ENCODE data around the gene CLCN6. TPM values are rescaled to one million over a fixed set of nuclear protein-coding genes. Genes with fewer than 3 reads are reported as not detected.

Gene CLCN6
- total RNA-seq, 1 experiment from 2014 or later: 13.7 TPM

DNA sequence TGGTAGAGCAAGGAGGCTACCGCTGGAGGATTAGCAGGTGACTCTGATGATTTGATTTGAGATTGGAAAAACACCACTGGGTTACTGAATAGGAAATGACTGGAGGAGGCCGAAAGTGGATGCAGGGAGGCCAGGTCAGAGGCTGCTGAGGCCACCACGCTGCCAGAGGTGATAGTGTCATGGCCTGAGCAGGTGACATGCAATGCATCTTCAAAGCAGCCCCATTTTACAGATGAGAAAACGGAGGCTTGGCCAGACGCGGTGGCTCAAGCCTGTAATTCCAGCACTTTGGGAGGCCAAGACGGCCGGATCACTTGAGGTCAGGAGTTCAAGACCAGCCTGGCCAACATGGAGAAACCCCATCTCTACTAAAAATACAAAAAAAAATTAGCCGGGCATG lies 31.2 kb upstream of the CLCN6 start:
- H2AFZ ChIP-seq (ENCODE audit: low read depth, low read length, poor library complexity, severe bottlenecking): no peak overlapping the region
- no peaks in the 10 kb centered on the region for H3K27me3 ChIP-seq (ENCODE audit: insufficient read depth, low read length)
- H3K36me3 ChIP-seq (ENCODE audit: control insufficient read depth in 1 of 2, insufficient read depth in 2 of 2, low read length in 2 of 2): no peaks in the 10 kb centered on the region
- no peaks in the 10 kb centered on the region for H3K9me2 ChIP-seq (ENCODE audit: insufficient read depth)
- ChIA-PET POLR2A (no interaction called here), CTCF (no interaction called here), RAD21 (ENCODE audit: low non-redundant PET in 1 of 2, low total read pairs in 2 of 2, uncharacterized antibody in 2 of 2, unreplicated experiment in 2 of 2) (no interaction called here)
- no peaks in the 10 kb centered on the region for H3K9me3 ChIP-seq (ENCODE audit: control insufficient read depth in 1 of 2, insufficient read depth in 1 of 2, low read depth in 1 of 2, low read length in 2 of 2)
- TF ChIP-seq, protein P1, sequence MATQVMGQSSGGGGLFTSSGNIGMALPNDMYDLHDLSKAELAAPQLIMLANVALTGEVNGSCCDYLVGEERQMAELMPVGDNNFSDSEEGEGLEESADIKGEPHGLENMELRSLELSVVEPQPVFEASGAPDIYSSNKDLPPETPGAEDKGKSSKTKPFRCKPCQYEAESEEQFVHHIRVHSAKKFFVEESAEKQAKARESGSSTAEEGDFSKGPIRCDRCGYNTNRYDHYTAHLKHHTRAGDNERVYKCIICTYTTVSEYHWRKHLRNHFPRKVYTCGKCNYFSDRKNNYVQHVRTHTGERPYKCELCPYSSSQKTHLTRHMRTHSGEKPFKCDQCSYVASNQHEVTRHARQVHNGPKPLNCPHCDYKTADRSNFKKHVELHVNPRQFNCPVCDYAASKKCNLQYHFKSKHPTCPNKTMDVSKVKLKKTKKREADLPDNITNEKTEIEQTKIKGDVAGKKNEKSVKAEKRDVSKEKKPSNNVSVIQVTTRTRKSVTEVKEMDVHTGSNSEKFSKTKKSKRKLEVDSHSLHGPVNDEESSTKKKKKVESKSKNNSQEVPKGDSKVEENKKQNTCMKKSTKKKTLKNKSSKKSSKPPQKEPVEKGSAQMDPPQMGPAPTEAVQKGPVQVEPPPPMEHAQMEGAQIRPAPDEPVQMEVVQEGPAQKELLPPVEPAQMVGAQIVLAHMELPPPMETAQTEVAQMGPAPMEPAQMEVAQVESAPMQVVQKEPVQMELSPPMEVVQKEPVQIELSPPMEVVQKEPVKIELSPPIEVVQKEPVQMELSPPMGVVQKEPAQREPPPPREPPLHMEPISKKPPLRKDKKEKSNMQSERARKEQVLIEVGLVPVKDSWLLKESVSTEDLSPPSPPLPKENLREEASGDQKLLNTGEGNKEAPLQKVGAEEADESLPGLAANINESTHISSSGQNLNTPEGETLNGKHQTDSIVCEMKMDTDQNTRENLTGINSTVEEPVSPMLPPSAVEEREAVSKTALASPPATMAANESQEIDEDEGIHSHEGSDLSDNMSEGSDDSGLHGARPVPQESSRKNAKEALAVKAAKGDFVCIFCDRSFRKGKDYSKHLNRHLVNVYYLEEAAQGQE (IDR thresholded peaks at IDR 0.05; ENCODE audit: low read depth): no peak
- TF ChIP-seq, protein P2, sequence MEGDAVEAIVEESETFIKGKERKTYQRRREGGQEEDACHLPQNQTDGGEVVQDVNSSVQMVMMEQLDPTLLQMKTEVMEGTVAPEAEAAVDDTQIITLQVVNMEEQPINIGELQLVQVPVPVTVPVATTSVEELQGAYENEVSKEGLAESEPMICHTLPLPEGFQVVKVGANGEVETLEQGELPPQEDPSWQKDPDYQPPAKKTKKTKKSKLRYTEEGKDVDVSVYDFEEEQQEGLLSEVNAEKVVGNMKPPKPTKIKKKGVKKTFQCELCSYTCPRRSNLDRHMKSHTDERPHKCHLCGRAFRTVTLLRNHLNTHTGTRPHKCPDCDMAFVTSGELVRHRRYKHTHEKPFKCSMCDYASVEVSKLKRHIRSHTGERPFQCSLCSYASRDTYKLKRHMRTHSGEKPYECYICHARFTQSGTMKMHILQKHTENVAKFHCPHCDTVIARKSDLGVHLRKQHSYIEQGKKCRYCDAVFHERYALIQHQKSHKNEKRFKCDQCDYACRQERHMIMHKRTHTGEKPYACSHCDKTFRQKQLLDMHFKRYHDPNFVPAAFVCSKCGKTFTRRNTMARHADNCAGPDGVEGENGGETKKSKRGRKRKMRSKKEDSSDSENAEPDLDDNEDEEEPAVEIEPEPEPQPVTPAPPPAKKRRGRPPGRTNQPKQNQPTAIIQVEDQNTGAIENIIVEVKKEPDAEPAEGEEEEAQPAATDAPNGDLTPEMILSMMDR (IDR thresholded peaks at IDR 0.05 in 2 of 3, conservative IDR thresholded peaks at IDR 0.05 in 1 of 3; ENCODE audit: borderline replicate concordance in 1 of 3, insufficient read depth in 1 of 3, low read depth in 2 of 3, low read length in 2 of 3): no peak
- TF ChIP-seq, protein P3, sequence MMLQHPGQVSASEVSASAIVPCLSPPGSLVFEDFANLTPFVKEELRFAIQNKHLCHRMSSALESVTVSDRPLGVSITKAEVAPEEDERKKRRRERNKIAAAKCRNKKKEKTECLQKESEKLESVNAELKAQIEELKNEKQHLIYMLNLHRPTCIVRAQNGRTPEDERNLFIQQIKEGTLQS (IDR thresholded peaks at IDR 0.05): no peak
- TF ChIP-seq ELF1 (IDR thresholded peaks at IDR 0.05; ENCODE audit: borderline replicate concordance, low read depth) (no peak), YY1 (IDR thresholded peaks at IDR 0.05; ENCODE audit: extremely low read depth, insufficient replicate concordance, low read depth, low read length) (no peak), CEBPB (IDR thresholded peaks at IDR 0.05; ENCODE audit: low read depth) (no peak), POLR2A (IDR thresholded peaks at IDR 0.05; ENCODE audit: borderline replicate concordance, extremely low read depth, insufficient read depth, insufficient read length) (no peak), RAD21 (IDR thresholded peaks at IDR 0.05; ENCODE audit: low read depth) (no peak), POLR2AphosphoS5 (IDR thresholded peaks at IDR 0.05; ENCODE audit: low read depth, low read length) (no peak), JUND (IDR thresholded peaks at IDR 0.05) (no peak), EGR1 (IDR thresholded peaks at IDR 0.05; ENCODE audit: low read depth) (no peak), ZFX (IDR thresholded peaks at IDR 0.05) (no peak), ZNF274 (IDR thresholded peaks at IDR 0.05; ENCODE audit: low read depth, low read length) (no peak)
- ATAC-seq (no peak), DNase-seq (ENCODE audit: low read depth, low spot score) (no peak)
- H4K20me1 ChIP-seq (ENCODE audit: insufficient read depth): no peaks in the 10 kb centered on the region
- H3K79me2 ChIP-seq (ENCODE audit: insufficient read depth, low read length): no peaks in the 10 kb centered on the region
- H3K4me1 ChIP-seq (ENCODE audit: control insufficient read depth in 1 of 2, insufficient read depth in 2 of 2, low read length in 2 of 2): no peaks in the 10 kb centered on the region
- H3K4me3 ChIP-seq (replicated peaks in 1 of 2; ENCODE audit: low read depth in 1 of 2, low read length in 2 of 2): no peak overlapping the region
- H3K4me2 ChIP-seq (ENCODE audit: low read length): no peak overlapping the region
- no peak overlapping the region for H3K9ac ChIP-seq (ENCODE audit: low read length)
- BruUV-seq (replicated peaks): no TSS peak
- H3K27ac ChIP-seq (ENCODE audit: low read depth, low read length): no peak overlapping the region
- intact Hi-C loops (cut with micrococcal nuclease): no loop called here

All from HCT116 (cell line).